Measurements from ENCODE around the gene NBAS. TPM values are rescaled to one million over a fixed set of nuclear protein-coding genes. Genes with fewer than 3 reads are reported as not detected.

Gene NBAS
- total and polyA plus RNA-seq, 4 donors = 55.6 to 105 (median 73.0) TPM

- WGBS (ENCODE audit: insufficient coverage) = 72% methylated on average over 3 of the region's 6 CpGs
- H3K27ac ChIP-seq (ENCODE audit: low read depth, low read length) = peak overlapping the region; percentile 87
- H3K4me3 ChIP-seq (ENCODE audit: low read depth, low read length) = peak overlapping the region; percentile 87
Observed at GRCh38 chr2:15562354-15563031, 1.4 kb upstream of the NBAS start.

DNA sequence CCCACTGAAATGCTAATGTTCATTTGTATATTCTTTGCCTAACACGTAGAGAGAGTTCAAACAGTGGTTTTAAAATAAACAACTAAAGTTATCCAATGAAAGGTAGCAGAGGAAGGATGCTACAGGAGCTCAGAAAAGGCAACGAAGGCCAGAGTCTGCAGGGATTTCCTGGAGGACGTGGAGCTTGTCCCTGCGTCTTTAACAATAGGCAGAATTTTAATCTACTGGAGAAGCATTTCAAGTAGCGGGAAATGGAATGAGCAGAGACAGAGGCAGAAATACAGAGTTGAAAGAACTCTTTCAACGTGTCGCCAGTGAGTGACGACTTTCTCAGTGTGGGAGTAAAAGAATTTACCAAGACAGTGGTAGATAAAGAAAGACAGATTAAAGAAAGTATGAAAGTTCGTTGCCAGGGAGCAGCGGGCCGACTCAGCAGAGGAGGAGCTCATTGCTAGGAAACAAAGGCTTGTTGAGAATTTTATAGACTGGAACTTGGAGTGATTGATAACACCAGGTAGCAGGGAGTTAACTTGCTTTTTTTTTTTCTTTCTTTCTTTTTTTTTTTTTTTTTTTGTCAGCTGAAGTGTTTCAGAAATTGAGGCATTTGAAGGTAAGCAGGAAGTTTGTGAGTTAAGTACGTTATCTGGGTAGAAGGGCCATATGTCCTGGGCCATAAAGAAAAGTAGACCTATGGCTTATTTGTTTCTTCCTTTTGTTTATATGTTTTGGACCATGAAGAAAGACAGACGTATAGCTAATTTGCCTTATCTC, 625 bp upstream of the NBAS start:
- peaks cover 2% of the 10 kb centered on the region for H3K4me1 ChIP-seq (ENCODE audit: control insufficient read depth, insufficient read depth, low read length)
- DNase-seq (ENCODE audit: low read depth in 4 of 6, low spot score in 6 of 6) = peak; percentile 28 to 83 (median 48)

More at GRCh38 chr2:15562354-15563031, 1.4 kb upstream of the NBAS start:
- DNase-seq (ENCODE audit: low read depth in 4 of 6, low spot score in 6 of 6) = no peak
- H3K9me3 ChIP-seq (ENCODE audit: control insufficient read depth, insufficient read depth, low read length) = no peaks in the 10 kb centered on the region
- H3K4me1 ChIP-seq (ENCODE audit: control insufficient read depth, insufficient read depth, low read length) = peaks cover 2% of the 10 kb centered on the region
- no peaks in the 10 kb centered on the region for H3K36me3 ChIP-seq (ENCODE audit: control insufficient read depth, insufficient read depth, low read length)
- H3K27me3 ChIP-seq (ENCODE audit: control insufficient read depth, insufficient read depth, low read length) = no peaks in the 10 kb centered on the region

GRCh38 chr2:15560140-15560987, 770 bp downstream of the NBAS start:
- DNase-seq (ENCODE audit: low read depth in 4 of 6, low spot score in 6 of 6) = peak in 5 of 6 donors; percentile 28 to 78 (median 57)
- peak overlapping the region; percentile 87 for H3K4me3 ChIP-seq (ENCODE audit: low read depth, low read length)
- WGBS (ENCODE audit: insufficient coverage) = 0% methylated on average over 30 of the region's 32 CpGs
- H3K9me3 ChIP-seq (ENCODE audit: control insufficient read depth, insufficient read depth, low read length) = no peaks in the 10 kb centered on the region
- H3K4me1 ChIP-seq (ENCODE audit: control insufficient read depth, insufficient read depth, low read length) = peaks cover 2% of the 10 kb centered on the region
- no peaks in the 10 kb centered on the region for H3K27me3 ChIP-seq (ENCODE audit: control insufficient read depth, insufficient read depth, low read length)
- peak overlapping the region; percentile 87 for H3K27ac ChIP-seq (ENCODE audit: low read depth, low read length)
- H3K36me3 ChIP-seq (ENCODE audit: control insufficient read depth, insufficient read depth, low read length) = peaks cover 3% of the 10 kb centered on the region

More for the DNA sequence above, 625 bp upstream of the NBAS start:
- WGBS (ENCODE audit: insufficient coverage) = 2% methylated on average over 10 of the region's 13 CpGs
- Histone ChIP-seq H3K4me3 (ENCODE audit: low read depth, low read length) (peak overlapping the region; percentile 87), H3K27ac (ENCODE audit: low read depth, low read length) (peak overlapping the region; percentile 87), H3K9me3 (ENCODE audit: control insufficient read depth, insufficient read depth, low read length) (no peaks in the 10 kb centered on the region), H3K36me3 (ENCODE audit: control insufficient read depth, insufficient read depth, low read length) (no peaks in the 10 kb centered on the region), H3K27me3 (ENCODE audit: control insufficient read depth, insufficient read depth, low read length) (no peaks in the 10 kb centered on the region)

DNA sequence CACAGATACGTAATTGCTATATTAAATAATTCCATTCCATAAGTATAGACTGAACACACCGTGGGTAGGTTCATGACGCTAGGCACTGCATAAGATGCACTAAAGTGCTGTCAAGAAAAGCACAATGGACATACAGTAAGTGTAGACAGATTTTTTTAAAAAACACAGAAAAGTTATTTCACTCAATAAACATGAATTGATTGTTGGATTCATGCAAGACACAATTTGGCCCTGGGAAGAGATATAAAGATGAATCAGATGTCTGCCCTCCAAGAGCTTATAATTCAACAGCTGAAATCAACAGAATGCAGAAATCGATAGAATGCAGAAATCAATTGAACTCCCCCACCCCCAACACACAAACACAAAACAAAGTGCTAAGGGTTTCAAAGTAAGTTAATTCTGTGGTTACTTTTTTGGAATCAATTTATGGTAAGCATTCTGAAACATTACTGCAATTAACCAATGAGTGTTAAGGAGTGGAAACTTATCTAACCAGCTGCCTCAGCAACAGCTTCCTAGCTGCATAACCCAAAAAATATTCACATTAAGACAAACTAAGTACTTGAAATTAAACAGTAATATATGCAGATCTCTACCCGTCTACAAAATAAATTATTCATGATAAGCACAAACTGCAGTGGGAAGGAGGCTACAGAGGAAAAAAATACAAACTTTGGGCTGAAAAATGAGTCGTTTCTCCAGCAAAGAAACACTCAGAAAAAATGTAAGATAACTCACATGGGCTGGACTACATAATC, 1.6 kb downstream of the NBAS start:
- Histone ChIP-seq H3K4me3 (ENCODE audit: low read depth, low read length) (peak overlapping the region; percentile 87), H3K27ac (ENCODE audit: low read depth, low read length) (no peak overlapping the region)
- WGBS (ENCODE audit: insufficient coverage) = no CpG with 5 or more reads among the region's 6 CpGs

DNA sequence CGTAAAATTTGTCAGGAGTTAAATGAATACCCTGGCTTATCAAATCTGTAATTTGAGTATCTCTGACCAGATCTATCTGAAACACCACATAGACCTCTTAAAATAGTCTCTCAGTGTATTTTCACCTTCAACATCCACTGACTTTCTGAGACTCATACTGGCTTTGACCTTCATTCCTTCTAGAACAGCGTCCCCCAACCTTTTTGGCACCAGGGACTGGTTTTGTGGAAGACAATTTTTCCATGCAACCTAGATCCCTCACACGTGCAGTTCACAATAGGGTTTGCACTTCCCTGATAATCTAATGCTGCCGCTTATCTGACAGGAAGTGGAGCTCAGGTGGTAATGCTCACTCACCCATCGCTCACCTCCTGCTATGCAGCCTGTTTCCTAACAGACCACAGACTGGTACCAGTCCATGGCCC, 3.2 kb downstream of the NBAS start:
- Histone ChIP-seq H3K9me3 (ENCODE audit: control insufficient read depth, insufficient read depth, low read length) (no peaks in the 10 kb centered on the region), H3K4me1 (ENCODE audit: control insufficient read depth, insufficient read depth, low read length) (peaks cover 2% of the 10 kb centered on the region), H3K4me3 (ENCODE audit: low read depth, low read length) (no peak overlapping the region), H3K27me3 (ENCODE audit: control insufficient read depth, insufficient read depth, low read length) (no peaks in the 10 kb centered on the region), H3K36me3 (ENCODE audit: control insufficient read depth, insufficient read depth, low read length) (peaks cover 6% of the 10 kb centered on the region), H3K27ac (ENCODE audit: low read depth, low read length) (no peak overlapping the region)
- no peak for DNase-seq (ENCODE audit: low read depth in 4 of 6, low spot score in 6 of 6)
- 72% methylated on average over 4 of the region's 5 CpGs for WGBS (ENCODE audit: insufficient coverage)

More for the DNA sequence above, 1.6 kb downstream of the NBAS start:
- peaks cover 2% of the 10 kb centered on the region for H3K4me1 ChIP-seq (ENCODE audit: control insufficient read depth, insufficient read depth, low read length)
- no peaks in the 10 kb centered on the region for H3K9me3 ChIP-seq (ENCODE audit: control insufficient read depth, insufficient read depth, low read length)
- peaks cover 3% of the 10 kb centered on the region for H3K36me3 ChIP-seq (ENCODE audit: control insufficient read depth, insufficient read depth, low read length)
- H3K27me3 ChIP-seq (ENCODE audit: control insufficient read depth, insufficient read depth, low read length) = no peaks in the 10 kb centered on the region
- DNase-seq (ENCODE audit: low read depth in 4 of 6, low spot score in 6 of 6) = peak in 1 of 6 donors; percentile 11

GRCh38 chr2:15556311-15556930, 4.7 kb downstream of the NBAS start:
- no peak for DNase-seq (ENCODE audit: low read depth in 4 of 6, low spot score in 6 of 6)
- peaks cover 6% of the 10 kb centered on the region for H3K36me3 ChIP-seq (ENCODE audit: control insufficient read depth, insufficient read depth, low read length)
- no peaks in the 10 kb centered on the region for H3K4me1 ChIP-seq (ENCODE audit: control insufficient read depth, insufficient read depth, low read length)
- no peaks in the 10 kb centered on the region for H3K27me3 ChIP-seq (ENCODE audit: control insufficient read depth, insufficient read depth, low read length)
- H3K4me3 ChIP-seq (ENCODE audit: low read depth, low read length) = no peak overlapping the region
- WGBS (ENCODE audit: insufficient coverage) = no CpG with 5 or more reads among the region's 4 CpGs
- H3K9me3 ChIP-seq (ENCODE audit: control insufficient read depth, insufficient read depth, low read length) = no peaks in the 10 kb centered on the region
- H3K27ac ChIP-seq (ENCODE audit: low read depth, low read length) = no peak overlapping the region

- H3K36me3 ChIP-seq (ENCODE audit: control insufficient read depth, insufficient read depth, low read length) = peaks cover 6% of the 10 kb centered on the region
- H3K27me3 ChIP-seq (ENCODE audit: control insufficient read depth, insufficient read depth, low read length) = no peaks in the 10 kb centered on the region
- WGBS (ENCODE audit: insufficient coverage) = 90% methylated on average over 1 of the region's 3 CpGs
- H3K27ac ChIP-seq (ENCODE audit: low read depth, low read length) = no peak overlapping the region
- no peak overlapping the region for H3K4me3 ChIP-seq (ENCODE audit: low read depth, low read length)
- DNase-seq (ENCODE audit: low read depth in 4 of 6, low spot score in 6 of 6) = no peak
- H3K9me3 ChIP-seq (ENCODE audit: control insufficient read depth, insufficient read depth, low read length) = no peaks in the 10 kb centered on the region
- no peaks in the 10 kb centered on the region for H3K4me1 ChIP-seq (ENCODE audit: control insufficient read depth, insufficient read depth, low read length)
Observed at GRCh38 chr2:15555760-15556193, 5.4 kb downstream of the NBAS start.

DNA sequence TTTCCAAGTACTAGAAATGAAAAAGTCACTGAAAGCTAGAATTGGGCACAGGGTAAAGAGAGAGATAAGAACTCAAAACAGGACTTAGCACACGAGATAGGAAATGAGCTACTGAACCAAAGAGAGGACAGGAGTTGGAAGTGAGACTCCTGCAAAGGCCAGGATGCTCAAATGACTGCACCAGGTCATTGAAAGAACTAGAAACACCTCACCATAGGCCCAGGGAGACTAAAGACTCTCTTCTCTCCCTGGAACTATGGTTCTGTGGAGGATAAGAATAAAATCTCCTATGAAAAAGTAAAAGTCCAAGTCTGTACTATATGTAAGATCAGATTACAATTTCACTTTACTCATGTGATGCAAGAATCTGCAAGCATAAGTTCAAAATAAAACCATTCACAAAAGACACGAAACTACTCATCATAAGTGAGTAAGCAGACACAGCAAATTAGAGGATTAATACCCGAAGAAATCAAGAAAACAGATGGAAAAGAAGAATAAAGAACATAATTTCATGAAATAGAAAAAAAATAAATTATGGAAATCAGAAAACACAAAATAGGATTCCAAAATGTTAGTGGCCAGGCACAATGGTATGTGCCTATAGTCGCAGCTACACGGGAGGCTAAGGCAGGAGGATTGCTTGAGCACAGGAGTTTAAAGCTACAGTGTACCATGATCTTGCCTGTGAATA, 6.5 kb downstream of the NBAS start:
- WGBS (ENCODE audit: insufficient coverage) = 80% methylated on average over 1 of the region's 5 CpGs
- Histone ChIP-seq H3K27ac (ENCODE audit: low read depth, low read length) (no peak overlapping the region), H3K9me3 (ENCODE audit: control insufficient read depth, insufficient read depth, low read length) (no peaks in the 10 kb centered on the region), H3K4me1 (ENCODE audit: control insufficient read depth, insufficient read depth, low read length) (no peaks in the 10 kb centered on the region), H3K36me3 (ENCODE audit: control insufficient read depth, insufficient read depth, low read length) (peaks cover 12% of the 10 kb centered on the region), H3K27me3 (ENCODE audit: control insufficient read depth, insufficient read depth, low read length) (no peaks in the 10 kb centered on the region), H3K4me3 (ENCODE audit: low read depth, low read length) (no peak overlapping the region)
- no peak for DNase-seq (ENCODE audit: low read depth in 4 of 6, low spot score in 6 of 6)
